Measurements from ENCODE around the gene LPP. TPM values are rescaled to one million over a fixed set of nuclear protein-coding genes. Genes with fewer than 3 reads are reported as not detected.

LPP gene
- total and polyA plus RNA-seq, 9 of the 15 experiments (the other 6 are each of a cell fraction or from before 2014, with no cell fraction given): 0.07 to 0.18 TPM; not detected in 7

- TF ChIP-seq ZBTB5 (IDR thresholded peaks at IDR 0.05): no peak
Measured at GRCh38 chr3:188840290-188840689, 686.3 kb downstream of the LPP start (continued).

GRCh38 chr3:188841906-188842305 is 687.9 kb downstream of the LPP start:
- no peak overlapping the region for H2AFZ ChIP-seq (ENCODE audit: low read depth, low read length)
- no peak overlapping the region for H3K9ac ChIP-seq (ENCODE audit: insufficient read depth in 1 of 2, low read depth in 2 of 2, low read length in 2 of 2)
- H3K4me3 ChIP-seq: no peak overlapping the region
- no TSS peak for BruUV-seq (replicated peaks)
- no peaks in the 10 kb centered on the region for H3K9me1 ChIP-seq (ENCODE audit: control insufficient read depth, insufficient read depth, low read length)
- WGBS (ENCODE audit: insufficient coverage, low coverage, missing lambda C conversion rate): 0% methylated on average over 3 of the region's 3 CpGs
- DNase-seq (ENCODE audit: extremely low read depth in 1 of 4, low spot score in 3 of 4) (no peak), FAIRE-seq (no peak), ATAC-seq (no peak)
- H3K36me3 ChIP-seq (ENCODE audit: control insufficient read depth, insufficient read depth, low read length): no peaks in the 10 kb centered on the region
- H3K79me2 ChIP-seq (ENCODE audit: control insufficient read depth, insufficient read depth, low read length): no peaks in the 10 kb centered on the region
- no peak overlapping the region for H3K27ac ChIP-seq (ENCODE audit: extremely low read depth, low read depth, low read length)
- in situ Hi-C loops (cut with MboI) (no loop called here), intact Hi-C loops (cut with micrococcal nuclease) (no loop called here)
- H3K9me3 ChIP-seq (replicated peaks; ENCODE audit: control insufficient read depth, insufficient read depth, low read depth, low read length): no peaks in the 10 kb centered on the region
- H4K20me1 ChIP-seq (replicated peaks; ENCODE audit: control insufficient read depth, insufficient read depth, low read length): no peaks in the 10 kb centered on the region
- no peak overlapping the region for H3K4me2 ChIP-seq (ENCODE audit: insufficient read depth, low read length)
- ChIA-PET CTCF (ENCODE audit: low intra/inter-chr PET ratio) (no interaction called here), POLR2A (no interaction called here)
- no peaks in the 10 kb centered on the region for H3K4me1 ChIP-seq (replicated peaks in 1 of 2; ENCODE audit: control insufficient read depth in 2 of 2, insufficient read depth in 2 of 2, low read length in 2 of 2)
- no peaks in the 10 kb centered on the region for H3K27me3 ChIP-seq (ENCODE audit: control insufficient read depth in 2 of 2, insufficient read depth in 2 of 2, low read length in 2 of 2)
- TF ChIP-seq SRSF3 (IDR thresholded peaks at IDR 0.05; ENCODE audit: insufficient read depth, low read length) (no peak), CBFB (CRISPR knock-in tag; IDR thresholded peaks at IDR 0.05) (no peak), GABPB1 (CRISPR knock-in tag; IDR thresholded peaks at IDR 0.05) (no peak), SUPT5H (IDR thresholded peaks at IDR 0.05) (no peak), ZNF780A (CRISPR knock-in tag; IDR thresholded peaks at IDR 0.05) (no peak), ZNF12 (CRISPR knock-in tag; IDR thresholded peaks at IDR 0.05) (no peak)

Measured in K562 (cell line).